ENCODE data around the gene LDLRAD4. TPM values are rescaled to one million over a fixed set of nuclear protein-coding genes. Genes with fewer than 3 reads are reported as not detected.

Gene LDLRAD4
- total and polyA plus RNA-seq, 9 of the 15 experiments (the other 6 are each of a cell fraction or from before 2014, with no cell fraction given), result 0.01 TPM; not detected in 8

GRCh38 chr18:13482618-13482945, 264.0 kb downstream of the LDLRAD4 start:
- H3K36me3 ChIP-seq (ENCODE audit: control insufficient read depth, insufficient read depth, low read length), result no peaks in the 10 kb centered on the region
- intact Hi-C loops (cut with micrococcal nuclease) (no loop called here), in situ Hi-C loops (cut with MboI) (no loop called here)
- no peaks in the 10 kb centered on the region for H3K9me1 ChIP-seq (ENCODE audit: control insufficient read depth, insufficient read depth, low read length)
- no peaks in the 10 kb centered on the region for H4K20me1 ChIP-seq (replicated peaks; ENCODE audit: control insufficient read depth, insufficient read depth, low read length)
- CTCF ChIA-PET (ENCODE audit: low intra/inter-chr PET ratio), result no interaction called here
- FAIRE-seq, result no peak
- H3K27ac ChIP-seq (ENCODE audit: extremely low read depth, low read depth, low read length), result no peak overlapping the region
- no peaks in the 10 kb centered on the region for H3K4me1 ChIP-seq (replicated peaks in 1 of 2; ENCODE audit: control insufficient read depth in 2 of 2, insufficient read depth in 2 of 2, low read length in 2 of 2)
- H3K4me3 ChIP-seq, result no peak overlapping the region
- BruUV-seq (replicated peaks), result no TSS peak
- DNase-seq (ENCODE audit: extremely low read depth in 1 of 4, low spot score in 3 of 4), result no peak
- H3K27me3 ChIP-seq (ENCODE audit: control insufficient read depth in 2 of 2, insufficient read depth in 2 of 2, low read length in 2 of 2), result peaks cover 10 to 26% of the 10 kb centered on the region in 2 experiments; a peak in 4 of 5 replicates
- POLR2A ChIA-PET, result no interaction called here
- H3K4me2 ChIP-seq (ENCODE audit: insufficient read depth, low read length), result no peak overlapping the region
- H3K9ac ChIP-seq (ENCODE audit: insufficient read depth in 1 of 2, low read depth in 2 of 2, low read length in 2 of 2), result no peak overlapping the region
- no peak for ATAC-seq
- H3K79me2 ChIP-seq (ENCODE audit: control insufficient read depth, insufficient read depth, low read length), result no peaks in the 10 kb centered on the region
- no peak for TF ChIP-seq HDAC6 (IDR thresholded peaks at IDR 0.05; ENCODE audit: low read depth, low read length)
- no peak for TF ChIP-seq GMEB1 (CRISPR knock-in tag; IDR thresholded peaks at IDR 0.05)
- TF ChIP-seq ZFP91 (CRISPR knock-in tag; IDR thresholded peaks at IDR 0.05), result no peak
- TF ChIP-seq ZNF696 (CRISPR knock-in tag; conservative IDR thresholded peaks at IDR 0.05), result no peak
- TF ChIP-seq ZBTB40 (IDR thresholded peaks at IDR 0.05), result no peak
- TF ChIP-seq ZBTB40 (CRISPR knock-in tag; IDR thresholded peaks at IDR 0.05), result no peak
- no peak for TF ChIP-seq ELF4 (CRISPR knock-in tag; IDR thresholded peaks at IDR 0.05)
- no peak for TF ChIP-seq ATF3 (IDR thresholded peaks at IDR 0.05)
- no peak for TF ChIP-seq ATF3 (CRISPR knock-in tag; conservative IDR thresholded peaks at IDR 0.05)
- TF ChIP-seq FOXJ3 (CRISPR knock-in tag; IDR thresholded peaks at IDR 0.05), result no peak
- TF ChIP-seq HCFC1 (IDR thresholded peaks at IDR 0.05; ENCODE audit: low read depth, low read length), result no peak
- H2AFZ ChIP-seq (ENCODE audit: low read depth, low read length), result no peak overlapping the region
- WGBS (ENCODE audit: insufficient coverage, low coverage, missing lambda C conversion rate), result 0% methylated on average over 1 of the region's 1 CpG
- H3K9me3 ChIP-seq (replicated peaks; ENCODE audit: control insufficient read depth, insufficient read depth, low read depth, low read length), result no peaks in the 10 kb centered on the region

All from K562 (cell line).